GM21390 (cell line): ENCODE results near the gene SUFU.
A peak's percentile ranks its signal among the peaks of the same experiment; 100 is the strongest.
"Not testable (repeated sequence)": the region's sequence is repeated elsewhere in the genome, so short reads cannot be mapped to it uniquely, and the experiment has no call there.

Experiments used
- ATAC-seq: cut with Tn5 transposase; IDR thresholded peaks from one replicate; pipeline ENCODE4 v1.9.1; 2021; ENCODE audit not compliant: unreplicated experiment

The SUFU gene

GRCh38 chr10:102648889-102649796 is 145.4 kb downstream of the SUFU start:
- ATAC-seq, result no peak

GRCh38 chr10:102649797-102650654 is 146.3 kb downstream of the SUFU start:
- no peak for ATAC-seq

- no peak for ATAC-seq
Measured at GRCh38 chr10:102650655-102651454, 147.1 kb downstream of the SUFU start.

- ATAC-seq, result no peak
Measured at GRCh38 chr10:102651455-102652169, 147.8 kb downstream of the SUFU start.

GRCh38 chr10:102652170-102652916 is 148.6 kb downstream of the SUFU start:
- peak; percentile 55 for ATAC-seq

- no peak for ATAC-seq
Measured at GRCh38 chr10:102653060-102653459, 149.3 kb downstream of the SUFU start.

GRCh38 chr10:102654566-102654965 is 150.8 kb downstream of the SUFU start:
- no peak for ATAC-seq

- no peak for ATAC-seq
Measured at GRCh38 chr10:102654969-102655368, 151.2 kb downstream of the SUFU start.

GRCh38 chr10:102656026-102656425 is 152.3 kb downstream of the SUFU start:
- ATAC-seq, result no peak

GRCh38 chr10:102656791-102657371 is 153.1 kb downstream of the SUFU start:
- ATAC-seq, result no peak

- no peak for ATAC-seq
Measured at GRCh38 chr10:102657451-102657850, 153.7 kb downstream of the SUFU start.

GRCh38 chr10:102657984-102658724 is 154.4 kb downstream of the SUFU start:
- no peak for ATAC-seq

GRCh38 chr10:102658802-102659201 is 155.0 kb downstream of the SUFU start:
- no peak for ATAC-seq

- ATAC-seq, result peak; percentile 91
Measured at GRCh38 chr10:102660888-102661657, 157.3 kb downstream of the SUFU start.

- ATAC-seq, result no peak
Measured at GRCh38 chr10:102661658-102662028, 157.9 kb downstream of the SUFU start.

- no peak for ATAC-seq
Measured at GRCh38 chr10:102665904-102666509, 162.2 kb downstream of the SUFU start.

GRCh38 chr10:102667411-102667810 is 163.6 kb downstream of the SUFU start:
- not testable (repeated sequence) for ATAC-seq
